GM18499 (cell line): ENCODE measurements around the gene RGS3.

Experiments used
- ATAC-seq: cut with Tn5 transposase; IDR thresholded peaks from one replicate; pipeline ENCODE4 v1.9.1; 2021; ENCODE audit warnings: moderate number of reproducible peaks; ENCODE audit not compliant: insufficient read depth, unreplicated experiment

RGS3 gene

DNA sequence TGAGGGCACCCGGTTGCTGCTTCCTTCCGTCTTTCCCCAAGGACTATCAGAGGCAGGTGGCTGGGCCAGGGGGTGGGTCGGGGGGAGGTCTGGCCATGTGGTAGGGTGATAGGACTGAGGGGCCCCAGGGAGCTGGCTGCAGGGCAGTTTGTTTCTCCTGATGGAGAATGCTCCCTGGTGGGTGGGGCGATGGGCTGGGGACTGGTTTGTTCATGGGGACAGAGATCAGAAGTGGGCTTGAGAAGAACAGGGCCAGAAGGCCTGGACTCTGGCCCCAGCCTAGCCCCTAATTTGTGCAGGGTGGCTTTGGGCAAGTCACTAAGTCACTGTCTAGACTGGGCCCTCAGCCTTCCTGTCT lies 117.4 kb downstream of the RGS3 start:
- no peak for ATAC-seq

DNA sequence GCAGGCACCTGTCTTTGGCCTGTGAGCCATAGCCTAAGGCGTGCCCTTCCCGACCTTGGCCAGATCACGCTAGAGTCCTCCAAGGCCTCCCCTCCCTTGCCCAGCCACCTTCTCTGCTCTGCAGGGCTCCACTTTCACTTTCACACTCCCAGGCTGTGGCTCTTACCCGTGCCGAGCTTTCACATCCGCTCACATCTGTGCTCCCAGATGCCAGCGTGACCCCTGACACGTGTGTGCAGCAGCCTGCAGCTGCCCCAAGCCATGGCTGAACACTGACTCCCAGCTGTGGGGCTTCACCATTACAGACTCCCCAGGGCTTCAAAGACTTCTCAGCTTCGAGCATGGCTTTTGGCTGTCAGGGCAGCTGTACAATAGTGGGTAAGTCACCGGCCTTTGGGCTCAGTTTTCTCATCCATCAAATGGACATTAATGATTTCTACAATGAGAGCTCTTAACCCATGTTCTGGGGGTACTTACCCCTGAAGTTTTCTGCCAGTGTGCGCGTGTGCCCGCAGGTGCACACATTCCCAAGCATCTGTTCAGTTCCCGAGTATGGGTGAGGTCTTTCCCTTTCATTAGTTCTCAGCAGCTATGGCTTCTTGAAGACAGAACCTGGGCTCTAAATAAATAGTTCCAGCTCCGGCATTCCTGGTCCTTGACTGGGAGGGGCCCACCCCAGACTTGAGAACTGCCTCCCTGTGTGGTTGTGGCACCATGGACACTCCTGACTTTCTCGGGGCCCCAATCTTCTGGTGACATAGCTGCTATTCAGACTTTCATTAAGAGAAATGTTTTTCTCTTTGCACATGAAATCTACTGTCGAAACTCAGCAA lies 118.6 kb downstream of the RGS3 start:
- ATAC-seq: peak; percentile 82

DNA sequence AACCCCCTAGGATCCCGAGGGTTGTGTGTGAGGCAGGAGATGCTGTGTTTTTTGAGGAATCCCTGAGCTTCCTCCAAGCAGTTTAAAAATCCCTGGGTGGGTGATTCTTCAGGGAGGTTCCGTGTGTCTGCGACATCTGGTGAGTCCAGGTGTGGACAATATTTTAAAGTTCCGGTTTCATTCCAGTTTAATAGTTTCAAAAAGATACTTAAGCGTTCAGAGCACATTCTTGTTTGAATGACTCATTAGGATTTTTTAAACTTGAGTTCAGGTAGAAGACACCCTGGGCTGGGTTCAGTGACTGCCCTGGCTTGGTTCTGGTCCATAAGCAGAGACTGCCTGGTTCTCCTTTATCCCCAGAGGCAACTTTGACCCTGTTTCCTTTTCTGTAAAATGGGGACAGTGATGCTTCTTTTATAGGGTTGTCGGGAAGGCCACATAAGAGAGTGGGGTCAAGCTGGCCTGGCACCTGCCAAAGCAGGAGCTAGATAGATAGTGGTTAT lies 119.2 kb downstream of the RGS3 start:
- no peak for ATAC-seq

DNA sequence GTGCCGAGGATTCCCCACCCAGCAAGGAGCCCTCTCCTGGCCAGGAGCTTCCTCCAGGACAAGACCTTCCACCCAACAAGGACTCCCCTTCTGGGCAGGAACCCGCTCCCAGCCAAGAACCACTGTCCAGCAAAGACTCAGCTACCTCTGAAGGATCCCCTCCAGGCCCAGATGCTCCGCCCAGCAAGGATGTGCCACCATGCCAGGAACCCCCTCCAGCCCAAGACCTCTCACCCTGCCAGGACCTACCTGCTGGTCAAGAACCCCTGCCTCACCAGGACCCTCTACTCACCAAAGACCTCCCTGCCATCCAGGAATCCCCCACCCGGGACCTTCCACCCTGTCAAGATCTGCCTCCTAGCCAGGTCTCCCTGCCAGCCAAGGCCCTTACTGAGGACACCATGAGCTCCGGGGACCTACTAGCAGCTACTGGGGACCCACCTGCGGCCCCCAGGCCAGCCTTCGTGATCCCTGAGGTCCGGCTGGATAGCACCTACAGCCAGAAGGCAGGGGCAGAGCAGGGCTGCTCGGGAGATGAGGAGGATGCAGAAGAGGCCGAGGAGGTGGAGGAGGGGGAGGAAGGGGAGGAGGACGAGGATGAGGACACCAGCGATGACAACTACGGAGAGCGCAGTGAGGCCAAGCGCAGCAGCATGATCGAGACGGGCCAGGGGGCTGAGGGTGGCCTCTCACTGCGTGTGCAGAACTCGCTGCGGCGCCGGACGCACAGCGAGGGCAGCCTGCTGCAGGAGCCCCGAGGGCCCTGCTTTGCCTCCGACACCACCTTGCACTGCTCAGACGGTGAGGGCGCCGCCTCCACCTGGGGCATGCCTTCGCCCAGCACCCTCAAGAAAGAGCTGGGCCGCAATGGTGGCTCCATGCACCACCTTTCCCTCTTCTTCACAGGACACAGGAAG lies 120.2 kb downstream of the RGS3 start:
- ATAC-seq: no peak

GRCh38 chr9:113584428-113585084 lies 121.0 kb downstream of the RGS3 start:
- no peak for ATAC-seq

GRCh38 chr9:113585085-113585442 lies 121.5 kb downstream of the RGS3 start:
- ATAC-seq: no peak

DNA sequence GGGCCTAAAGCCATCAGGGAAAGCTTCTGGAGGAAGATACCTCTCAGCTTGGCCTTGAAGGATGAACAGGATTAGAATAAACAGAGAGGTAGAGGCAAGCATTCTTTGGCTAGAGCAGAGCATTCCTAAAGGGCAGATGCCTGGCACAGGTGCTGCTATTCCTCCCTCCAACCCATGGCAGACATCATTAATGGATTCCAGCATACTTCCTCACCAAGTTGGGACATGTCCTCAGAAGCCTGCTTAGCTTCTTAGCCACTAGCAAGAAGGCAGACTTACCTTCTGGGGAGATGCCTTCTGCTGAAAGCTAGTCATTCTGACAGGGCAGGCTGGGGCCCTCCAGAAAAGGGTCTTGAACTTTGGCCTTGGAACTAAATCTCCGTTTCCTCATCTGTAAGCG lies 122.0 kb downstream of the RGS3 start:
- no peak for ATAC-seq

GRCh38 chr9:113587471-113588031 lies 124.0 kb downstream of the RGS3 start:
- ATAC-seq: no peak

DNA sequence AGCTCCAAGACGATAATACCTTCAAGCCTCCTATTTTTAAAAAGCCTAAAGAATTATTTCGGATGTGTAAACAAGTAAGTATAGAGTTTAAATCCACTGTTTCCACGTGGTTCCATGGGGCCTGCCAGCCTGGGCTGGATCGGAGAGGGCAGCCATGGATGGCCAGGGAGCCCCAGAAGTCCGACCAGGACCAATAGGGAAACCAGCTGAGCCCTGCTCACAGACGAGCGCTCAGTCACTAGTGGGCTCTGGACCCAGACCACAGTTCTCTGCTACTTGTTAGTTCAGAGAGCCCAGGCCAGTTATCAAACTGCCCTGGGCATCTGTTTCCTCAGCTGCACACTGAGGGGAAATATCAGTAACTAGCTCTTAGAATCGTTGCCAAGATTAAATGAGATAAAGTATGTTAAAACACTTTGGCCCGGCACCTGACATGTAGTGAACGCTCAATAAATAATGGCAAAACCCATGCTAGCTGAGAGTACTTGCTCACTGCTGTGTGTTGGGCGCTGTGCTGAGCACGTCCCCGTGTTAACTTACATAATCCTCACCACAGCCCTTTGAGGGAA lies 124.8 kb downstream of the RGS3 start:
- ATAC-seq: no peak

DNA sequence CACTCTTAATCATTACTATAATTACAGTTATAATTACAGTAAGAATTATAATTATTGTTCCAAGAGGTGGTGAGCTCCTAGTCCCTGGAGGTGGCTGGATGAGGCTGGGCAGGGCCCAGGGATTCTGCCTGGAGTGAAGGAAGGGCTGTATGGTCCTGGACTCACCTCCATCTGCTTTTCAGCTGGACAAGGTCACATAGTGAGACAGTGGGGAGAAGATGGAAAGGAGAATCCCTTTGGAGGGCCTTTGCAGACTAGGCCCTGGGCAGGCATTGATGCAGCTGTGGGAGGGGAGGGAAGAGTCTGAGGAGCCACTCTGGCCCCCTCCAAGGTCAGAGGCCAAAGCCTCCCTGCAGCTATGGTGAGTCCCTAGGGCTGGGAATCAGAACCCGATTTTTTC lies 125.4 kb downstream of the RGS3 start:
- no peak for ATAC-seq

DNA sequence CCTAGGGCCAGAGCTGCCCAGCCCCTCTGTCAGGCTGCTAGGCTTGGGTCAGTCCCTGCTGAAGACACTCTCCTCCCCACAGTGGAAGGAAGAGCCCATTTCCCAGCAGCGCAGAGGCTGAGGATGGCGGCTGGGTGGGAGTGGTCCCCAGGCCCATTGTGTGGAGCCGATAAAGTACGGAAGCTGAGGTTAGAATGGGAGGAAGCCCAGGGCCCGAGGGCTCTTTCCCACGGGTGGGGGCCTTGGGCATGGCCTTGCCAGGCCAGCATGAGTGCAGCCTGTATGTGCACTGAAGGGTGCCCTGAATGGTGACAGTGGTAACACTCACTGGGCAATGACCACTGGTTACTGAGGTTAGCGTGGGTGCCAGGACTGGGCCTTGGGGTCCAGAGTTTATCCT lies 125.9 kb downstream of the RGS3 start:
- ATAC-seq: no peak

- ATAC-seq: no peak
Measured at GRCh38 chr9:113589890-113590289, 126.4 kb downstream of the RGS3 start.

DNA sequence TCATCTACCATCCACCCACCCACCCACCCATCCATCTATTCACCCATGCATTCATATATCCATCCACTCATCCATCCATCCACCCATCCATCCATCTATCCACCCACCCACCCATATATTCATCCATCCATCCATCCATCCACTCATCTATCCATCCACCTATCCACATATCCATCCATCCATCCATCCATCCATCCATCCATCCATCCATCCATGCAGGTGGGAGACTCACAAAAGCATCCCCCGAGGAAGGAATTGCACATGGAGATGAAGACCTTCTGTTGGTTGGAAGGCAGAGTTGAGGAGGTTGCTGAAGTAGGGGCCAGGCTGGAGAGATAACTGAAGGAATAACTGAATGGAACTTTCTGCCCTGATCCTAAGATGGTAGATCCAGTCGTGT lies 126.9 kb downstream of the RGS3 start:
- ATAC-seq: no peak

- no peak for ATAC-seq
Measured at GRCh38 chr9:113590991-113591898, 127.7 kb downstream of the RGS3 start.

DNA sequence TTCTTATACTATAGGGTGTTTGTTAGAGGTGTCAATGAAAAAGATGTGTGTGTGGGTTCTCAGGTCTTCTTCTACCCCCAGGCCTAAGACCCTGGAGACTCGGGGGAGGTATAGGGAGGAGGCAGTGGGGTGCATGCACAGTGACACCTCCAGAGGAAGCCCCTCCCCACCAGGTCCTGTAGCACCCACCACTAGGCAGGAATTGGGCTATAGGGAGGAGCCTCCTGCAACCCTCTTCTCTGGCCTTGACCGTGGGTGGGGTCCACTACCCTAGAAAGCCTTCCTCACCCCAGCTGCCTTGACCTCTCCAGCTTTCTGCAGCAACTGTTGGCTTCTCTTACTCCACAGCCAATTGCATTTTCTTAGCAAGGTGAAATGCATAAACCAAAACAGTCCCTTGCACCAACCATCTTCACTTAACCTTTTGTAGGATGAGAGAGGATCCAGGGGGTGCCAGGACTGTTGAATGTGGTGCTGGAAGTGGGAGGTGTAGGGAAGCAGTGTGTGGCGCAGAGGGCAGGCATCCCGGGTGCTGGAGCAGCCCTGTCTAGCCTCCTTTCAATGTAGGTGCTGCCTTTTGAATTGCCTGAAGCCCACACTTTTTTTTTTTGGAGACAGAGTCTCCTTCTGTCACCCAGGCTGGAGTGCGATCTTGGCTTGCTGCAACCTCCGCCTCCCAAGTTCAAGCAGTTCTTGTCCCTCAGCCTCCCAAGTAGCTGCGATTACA lies 128.5 kb downstream of the RGS3 start:
- ATAC-seq: no peak

GRCh38 chr9:113592876-113593575 lies 129.5 kb downstream of the RGS3 start:
- no peak for ATAC-seq

- no peak for ATAC-seq
Measured at GRCh38 chr9:113593682-113594281, 130.3 kb downstream of the RGS3 start.
